ENCODE results near the gene SH3D19. TPM values are rescaled to one million over a fixed set of nuclear protein-coding genes. Genes with fewer than 3 reads are reported as not detected.
A peak's percentile ranks its signal among the peaks of the same experiment; 100 is the strongest.

SH3D19 gene
- total RNA-seq, 4 donors from 2014 or later = 35.1 to 113 (median 38.6) TPM

DNA sequence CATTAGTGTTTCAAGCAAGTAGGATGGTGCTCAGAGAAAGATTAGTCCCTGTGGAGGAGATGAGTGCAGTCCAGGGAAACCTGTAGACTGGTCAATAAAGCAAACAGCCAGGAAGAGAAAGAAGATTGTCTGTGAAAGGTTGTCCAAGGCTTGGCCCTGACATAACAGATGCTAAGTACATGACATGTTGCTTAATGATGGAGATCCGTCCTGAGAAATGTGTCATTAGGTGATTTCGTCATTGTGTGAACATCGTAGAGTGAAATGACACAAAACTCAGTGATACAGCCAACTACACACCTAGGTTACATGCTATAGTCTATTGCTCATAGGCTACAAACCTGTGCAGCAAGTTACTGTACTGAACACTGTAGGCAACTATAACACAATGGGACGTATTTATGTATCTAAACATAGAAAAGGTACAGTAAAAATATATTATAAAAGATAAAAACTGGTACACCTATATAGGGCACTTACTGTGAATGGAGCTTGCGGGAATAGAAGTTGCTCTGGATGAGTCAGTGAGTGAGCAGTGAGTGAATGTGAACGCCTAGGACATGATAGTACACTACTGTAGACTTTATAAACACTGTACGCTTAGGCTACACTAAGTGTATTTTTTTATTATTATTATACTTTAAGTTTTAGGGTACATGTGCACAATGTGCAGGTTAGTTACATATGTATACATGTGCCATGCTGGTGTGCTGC, 57.4 kb downstream of the SH3D19 start:
- H3K4me1 ChIP-seq = peaks cover 0 to 3% (median 0%) of the 10 kb centered on the region in 3 donors
- H3K4me3 ChIP-seq = no peak overlapping the region
- no peak for DNase-seq
- intact Hi-C loops (cut with DNase I) = no loop called here
- WGBS, 2 donors = 67 to 74% methylated on average over 7 of the region's 7 CpGs
- H3K27ac ChIP-seq = peak overlapping the region in 1 of 4 donors; percentile 17
- H3K27me3 ChIP-seq = no peaks in the 10 kb centered on the region
- no peaks in the 10 kb centered on the region for H3K9me3 ChIP-seq
- no peaks in the 10 kb centered on the region for H3K36me3 ChIP-seq
- no peak for TF ChIP-seq POLR2A (IDR thresholded peaks at IDR 0.05)
- TF ChIP-seq, protein P1, sequence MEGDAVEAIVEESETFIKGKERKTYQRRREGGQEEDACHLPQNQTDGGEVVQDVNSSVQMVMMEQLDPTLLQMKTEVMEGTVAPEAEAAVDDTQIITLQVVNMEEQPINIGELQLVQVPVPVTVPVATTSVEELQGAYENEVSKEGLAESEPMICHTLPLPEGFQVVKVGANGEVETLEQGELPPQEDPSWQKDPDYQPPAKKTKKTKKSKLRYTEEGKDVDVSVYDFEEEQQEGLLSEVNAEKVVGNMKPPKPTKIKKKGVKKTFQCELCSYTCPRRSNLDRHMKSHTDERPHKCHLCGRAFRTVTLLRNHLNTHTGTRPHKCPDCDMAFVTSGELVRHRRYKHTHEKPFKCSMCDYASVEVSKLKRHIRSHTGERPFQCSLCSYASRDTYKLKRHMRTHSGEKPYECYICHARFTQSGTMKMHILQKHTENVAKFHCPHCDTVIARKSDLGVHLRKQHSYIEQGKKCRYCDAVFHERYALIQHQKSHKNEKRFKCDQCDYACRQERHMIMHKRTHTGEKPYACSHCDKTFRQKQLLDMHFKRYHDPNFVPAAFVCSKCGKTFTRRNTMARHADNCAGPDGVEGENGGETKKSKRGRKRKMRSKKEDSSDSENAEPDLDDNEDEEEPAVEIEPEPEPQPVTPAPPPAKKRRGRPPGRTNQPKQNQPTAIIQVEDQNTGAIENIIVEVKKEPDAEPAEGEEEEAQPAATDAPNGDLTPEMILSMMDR (IDR thresholded peaks at IDR 0.05) = no peak

DNA sequence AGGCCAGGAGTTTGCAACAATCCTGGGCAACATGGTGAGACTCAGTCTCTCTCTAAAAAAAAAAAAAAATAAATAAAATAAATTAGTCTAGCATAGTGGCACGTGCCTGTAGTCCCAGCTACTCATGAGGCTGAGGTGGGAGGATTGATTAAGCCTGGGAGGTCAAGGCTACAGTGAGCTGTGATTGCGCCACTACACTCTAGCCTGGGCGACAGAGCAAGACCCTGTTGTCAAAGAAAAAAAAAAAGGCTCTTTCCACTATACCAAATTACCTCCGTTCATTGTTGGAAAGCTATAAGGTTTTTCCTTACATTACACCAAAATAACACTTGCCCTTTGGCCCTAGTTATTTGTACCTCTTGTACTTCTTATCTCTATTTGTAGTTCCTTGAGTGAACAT, 58.3 kb downstream of the SH3D19 start:
- 83 to 86% methylated on average over 4 of the region's 4 CpGs for WGBS, 2 donors
- intact Hi-C loops (cut with DNase I) = no loop called here
- Histone ChIP-seq H3K4me1 (peaks cover 0 to 7% (median 0%) of the 10 kb centered on the region in 3 donors), H3K36me3 (no peaks in the 10 kb centered on the region), H3K9me3 (no peaks in the 10 kb centered on the region), H3K4me3 (no peak overlapping the region), H3K27me3 (no peaks in the 10 kb centered on the region), H3K27ac (no peak overlapping the region)
- no peak for DNase-seq
- TF ChIP-seq, protein P1 (IDR thresholded peaks at IDR 0.05) = no peak
- no peak for TF ChIP-seq POLR2A (IDR thresholded peaks at IDR 0.05)

DNA sequence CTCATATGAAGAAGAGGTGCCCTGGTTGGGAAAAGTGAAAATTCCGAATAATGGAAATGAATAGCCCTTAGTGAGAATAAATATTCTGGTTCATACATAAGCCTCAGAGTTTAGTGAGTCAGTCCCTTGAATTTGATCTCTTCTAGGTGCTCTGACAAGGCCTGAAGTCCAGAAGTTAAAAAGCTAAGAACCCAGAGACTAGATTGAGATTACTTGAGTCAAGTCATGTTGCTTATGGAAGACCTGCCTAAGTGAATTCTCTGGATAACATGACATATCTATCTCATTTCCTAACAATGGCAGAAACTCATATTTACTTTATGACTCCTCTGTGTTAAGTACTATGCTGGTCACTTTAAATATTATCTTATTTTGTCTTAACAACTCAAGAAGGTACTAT, 58.9 kb downstream of the SH3D19 start:
- intact Hi-C loops (cut with DNase I) = no loop called here
- no peaks in the 10 kb centered on the region for H3K27me3 ChIP-seq
- no peaks in the 10 kb centered on the region for H3K36me3 ChIP-seq
- WGBS, 2 donors = 78 to 95% methylated on average over 1 of the region's 1 CpG
- no peaks in the 10 kb centered on the region for H3K9me3 ChIP-seq
- DNase-seq = no peak
- H3K27ac ChIP-seq = no peak overlapping the region
- TF ChIP-seq, protein P1 (IDR thresholded peaks at IDR 0.05) = no peak
- no peak for TF ChIP-seq POLR2A (IDR thresholded peaks at IDR 0.05)
- peaks cover 0 to 7% (median 0%) of the 10 kb centered on the region in 3 donors for H3K4me1 ChIP-seq
- H3K4me3 ChIP-seq = no peak overlapping the region

DNA sequence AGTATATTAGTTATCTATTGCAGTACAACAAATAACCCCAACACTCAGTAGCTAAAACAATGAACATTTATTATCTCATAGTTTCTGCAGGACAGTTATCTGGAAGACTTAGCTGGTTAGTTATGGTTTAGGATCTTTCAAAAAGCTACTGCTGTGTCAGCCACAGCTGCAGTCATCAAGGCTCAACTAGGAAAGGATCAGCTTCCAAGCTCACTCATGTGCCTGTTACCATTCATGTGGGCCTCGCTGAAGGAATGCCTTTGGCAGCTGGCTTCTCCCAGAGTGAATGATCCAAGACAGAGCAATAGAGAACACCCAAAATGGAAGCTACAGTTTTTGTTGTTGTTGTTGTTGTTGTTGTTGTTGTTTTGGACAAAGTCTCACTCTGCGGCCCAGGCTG, 62.0 kb downstream of the SH3D19 start:
- Histone ChIP-seq H3K36me3 (no peaks in the 10 kb centered on the region), H3K4me1 (peaks cover 0 to 7% (median 0%) of the 10 kb centered on the region in 3 donors), H3K27ac (no peak overlapping the region), H3K9me3 (no peaks in the 10 kb centered on the region), H3K4me3 (no peak overlapping the region), H3K27me3 (no peaks in the 10 kb centered on the region)
- no peak for DNase-seq
- 83 to 86% methylated on average over 1 to 2 of the region's 2 CpGs for WGBS, 2 donors
- TF ChIP-seq, protein P1 (IDR thresholded peaks at IDR 0.05) = no peak
- TF ChIP-seq POLR2A (IDR thresholded peaks at IDR 0.05) = no peak
- intact Hi-C loops (cut with DNase I) = no loop called here

DNA sequence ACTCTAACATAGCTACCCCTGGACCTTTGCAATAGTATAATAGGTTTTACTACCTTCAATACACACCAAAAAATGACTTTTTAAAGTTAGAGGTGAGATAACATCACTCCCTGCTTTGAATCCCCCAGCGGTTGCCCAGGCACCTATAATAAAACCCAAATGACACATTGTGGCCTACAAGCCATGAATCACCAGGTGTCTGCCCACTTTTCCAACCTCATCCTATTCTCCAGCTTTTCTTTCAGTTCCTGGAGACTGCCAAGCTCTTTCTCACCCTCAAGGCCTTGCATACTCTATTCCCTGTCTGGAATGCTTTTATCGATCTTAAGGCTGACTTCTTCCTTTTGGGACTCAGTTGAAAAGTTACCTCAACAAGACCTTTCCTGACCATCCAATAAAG, 64.9 kb downstream of the SH3D19 start:
- Histone ChIP-seq H3K4me1 (peaks cover 0 to 7% (median 0%) of the 10 kb centered on the region in 3 donors), H3K4me3 (no peak overlapping the region), H3K36me3 (no peaks in the 10 kb centered on the region), H3K9me3 (no peaks in the 10 kb centered on the region), H3K27me3 (no peaks in the 10 kb centered on the region), H3K27ac (no peak overlapping the region)
- TF ChIP-seq POLR2A (IDR thresholded peaks at IDR 0.05) = no peak
- TF ChIP-seq, protein P1 (IDR thresholded peaks at IDR 0.05) = no peak
- no peak for DNase-seq
- intact Hi-C loops (cut with DNase I) = no loop called here
- 100% methylated on average over 2 of the region's 2 CpGs for WGBS, 2 donors

Measured in esophagus squamous epithelium (tissue), 5 donors.